ENCODE data around the gene NTM. TPM values are rescaled to one million over a fixed set of nuclear protein-coding genes. Genes with fewer than 3 reads are reported as not detected.

The NTM gene
- total and polyA plus RNA-seq, 2 of the 8 experiments (the other 6 are each of a cell fraction or from before 2014, with no cell fraction given) = 13.4 to 20.0 TPM

- no peak overlapping the region for H2AK5ac ChIP-seq (ENCODE audit: low read depth, low read length)
- H2BK15ac ChIP-seq (ENCODE audit: low read length) = no peak overlapping the region
- no peak overlapping the region for H3K56ac ChIP-seq (replicated peaks; ENCODE audit: insufficient read length, low read depth, low read length)
- no peak overlapping the region for H3K18ac ChIP-seq (ENCODE audit: extremely low read depth, low read length)
- no peak overlapping the region for H3K4ac ChIP-seq (replicated peaks; ENCODE audit: insufficient read length, low read depth, low read length)
- DNase-seq (ENCODE audit: low read depth in 1 of 2, low spot score in 2 of 2) = no peak
- H3K14ac ChIP-seq (ENCODE audit: insufficient read length) = no peak overlapping the region
- no peaks in the 10 kb centered on the region for H3K79me1 ChIP-seq (ENCODE audit: low read depth, low read length)
- no peak overlapping the region for H3K4me2 ChIP-seq (ENCODE audit: insufficient read depth in 1 of 2, low read depth in 2 of 2, low read length in 2 of 2)
- ChIA-PET CTCF (ENCODE audit: partially characterized antibody) (interaction anchor here (0.8 to 5.1 kb wide), 10 partner anchors 8 to 417 kb away, joined by 3 to 51 read pairs (median 4); no protein-coding TSS in a partner anchor), POLR2A (ENCODE audit: partially characterized antibody) (interaction anchor here (0.6 kb wide), 1 partner anchor 129 kb away, joined by 3 read pairs; no protein-coding TSS in a partner anchor)
- no peaks in the 10 kb centered on the region for H3K27me3 ChIP-seq (replicated peaks in 1 of 4; ENCODE audit: control insufficient read depth in 3 of 4, extremely low read depth in 1 of 4, insufficient read depth in 3 of 4, low read length in 3 of 4)
- H3K4me3 ChIP-seq (ENCODE audit: extremely low read depth in 1 of 4, insufficient read depth in 2 of 4, low read depth in 3 of 4, low read length in 4 of 4) = no peak overlapping the region
- no peaks in the 10 kb centered on the region for H3K9me3 ChIP-seq (ENCODE audit: insufficient read depth in 2 of 2, low read depth in 1 of 2, low read length in 1 of 2)
- no peak overlapping the region for H2BK12ac ChIP-seq (ENCODE audit: low read depth, low read length)
- H2BK20ac ChIP-seq (ENCODE audit: low read length) = no peak overlapping the region
- H3K9ac ChIP-seq (replicated peaks in 1 of 4; ENCODE audit: extremely low read depth in 1 of 4, low read depth in 3 of 4, low read length in 3 of 4) = no peak overlapping the region
- no peaks in the 10 kb centered on the region for H4K20me1 ChIP-seq (replicated peaks in 1 of 2; ENCODE audit: control insufficient read depth in 1 of 2, insufficient read depth in 2 of 2, low read length in 2 of 2)
- H4K5ac ChIP-seq (ENCODE audit: insufficient read length, low read depth, low read length) = no peak overlapping the region
- H3K23me2 ChIP-seq (ENCODE audit: low read depth, low read length) = no peaks in the 10 kb centered on the region
- WGBS, 2 experiments (ENCODE audit: extremely low coverage in 1 of 2, insufficient coverage in 1 of 2, insufficient read length in 1 of 2, insufficient replicate concordance in 2 of 2, low coverage in 1 of 2, low lambda C conversion rate in 2 of 2, missing lambda C conversion rate in 1 of 2) = 94% methylated on average over 2 of the region's 2 CpGs; no CpG with 5 or more reads in 1 of the 2 experiments
- H2BK5ac ChIP-seq (ENCODE audit: low read depth, low read length) = no peak overlapping the region
- H2BK120ac ChIP-seq (replicated peaks; ENCODE audit: low read depth, low read length) = no peak overlapping the region
- no peaks in the 10 kb centered on the region for H3K36me3 ChIP-seq (ENCODE audit: control insufficient read depth in 2 of 4, insufficient read depth in 4 of 4, low read length in 3 of 4)
- no peak overlapping the region for H4K91ac ChIP-seq (replicated peaks; ENCODE audit: insufficient read length, low read length)
- peaks cover 2 to 15% (median 10%) of the 10 kb centered on the region in 4 experiments; a peak in 6 of 7 replicates for H3K4me1 ChIP-seq (replicated peaks in 1 of 4; ENCODE audit: control insufficient read depth in 3 of 4, insufficient read depth in 4 of 4, low read length in 3 of 4)
- FAIRE-seq = no peak
- no peak overlapping the region for H3K23ac ChIP-seq (ENCODE audit: insufficient read length)
- TF ChIP-seq SUZ12 (IDR thresholded peaks at IDR 0.05; ENCODE audit: low read length) = no peak
- no peak for TF ChIP-seq BCL11A (IDR thresholded peaks at IDR 0.05; ENCODE audit: low read depth in 2 of 2, low read length in 2 of 2)
- no peak for TF ChIP-seq RFX5 (IDR thresholded peaks at IDR 0.05; ENCODE audit: borderline replicate concordance, low read depth, low read length)
- no peak overlapping the region for H3K27ac ChIP-seq (ENCODE audit: low read depth, low read length)
- H2AFZ ChIP-seq (ENCODE audit: low read length) = no peak overlapping the region
- H4K8ac ChIP-seq (ENCODE audit: extremely low read depth, insufficient read depth, low read length) = no peak overlapping the region
- H3K79me2 ChIP-seq (ENCODE audit: control insufficient read depth in 1 of 2, insufficient read depth in 2 of 2, low read length in 2 of 2) = no peaks in the 10 kb centered on the region
These were observed 740.9 kb downstream of the NTM start for GRCh38 chr11:132111316-132111715.
